H9 (cell line): ENCODE data around the gene EIF2S3B. TPM values are rescaled to one million over a fixed set of nuclear protein-coding genes. Genes with fewer than 3 reads are reported as not detected.

Experiments used
- DNase-seq: peaks from one replicate; pipeline ENCODE4 v3.0.0-alpha.2; 2017
- H2AFZ ChIP-seq: one replicate; pipeline ENCODE4 v1.6.1; 2013; ENCODE audit warnings: mild to moderate bottlenecking, low read length, control low read depth, moderate library complexity
- H2AK5ac ChIP-seq: 2 replicates; pipeline ENCODE4 v1.6.1; 2013; ENCODE audit warnings: low read length, control low read depth, mixed read lengths; ENCODE audit not compliant: insufficient read length
- H2BK120ac ChIP-seq: one replicate; pipeline ENCODE4 v1.6.1; 2013; ENCODE audit warnings: low read depth, mild to moderate bottlenecking, low read length, control low read depth, inconsistent platforms; ENCODE audit not compliant: poor library complexity, severe bottlenecking
- H2BK12ac ChIP-seq: 2 replicates; pipeline ENCODE4 v1.6.1; 2013; ENCODE audit warnings: low read length, control low read depth, mixed read lengths, low read depth; ENCODE audit not compliant: insufficient read length
- H2BK15ac ChIP-seq: 2 replicates; pipeline ENCODE4 v1.6.1; 2013; ENCODE audit warnings: low read depth, low read length, control low read depth
- H2BK20ac ChIP-seq: one replicate; pipeline ENCODE4 v1.6.1; 2013; ENCODE audit warnings: low read depth, mild to moderate bottlenecking, low read length, control low read depth, inconsistent platforms; ENCODE audit not compliant: poor library complexity, severe bottlenecking
- H2BK5ac ChIP-seq: 2 replicates; pipeline ENCODE4 v1.6.1; 2013; ENCODE audit warnings: low read length, control low read depth, mixed read lengths; ENCODE audit not compliant: insufficient read length
- H3K14ac ChIP-seq: 2 replicates; pipeline ENCODE4 v1.6.1; 2013; ENCODE audit warnings: low read length, control low read depth; ENCODE audit not compliant: insufficient read depth
- H3K18ac ChIP-seq: 2 replicates; pipeline ENCODE4 v1.6.1; 2013; ENCODE audit warnings: low read depth, mild to moderate bottlenecking, mixed read lengths, low read length, control low read depth; ENCODE audit not compliant: insufficient read length
- H3K23ac ChIP-seq: 2 replicates; pipeline ENCODE4 v1.6.1; 2013; ENCODE audit warnings: low read length, control low read depth, mixed read lengths, low read depth; ENCODE audit not compliant: insufficient read length
- H3K23me2 ChIP-seq: 2 replicates; pipeline ENCODE4 v1.6.1; 2013; ENCODE audit warnings: low read depth, mild to moderate bottlenecking, mixed read lengths, low read length, control low read depth; ENCODE audit not compliant: insufficient read length, poor library complexity, severe bottlenecking
- H3K27ac ChIP-seq: 2 replicates; pipeline ENCODE4 v1.5.1; 2013; ENCODE audit warnings: low read length, control low read depth, mixed read lengths, low read depth; ENCODE audit not compliant: insufficient read length
- H3K27me3 ChIP-seq: 2 replicates; pipeline ENCODE4 v1.6.1; 2013; ENCODE audit warnings: low read length, control low read depth, inconsistent platforms; ENCODE audit not compliant: insufficient read depth
- H3K4ac ChIP-seq: 2 replicates; pipeline ENCODE4 v1.6.1; 2013; ENCODE audit warnings: low read depth, mild to moderate bottlenecking, control low read depth, inconsistent platforms, low read length, moderate library complexity
- H3K4me1 ChIP-seq: 2 replicates; pipeline ENCODE4 v1.6.1; 2013; ENCODE audit warnings: low read length, control low read depth, inconsistent platforms; ENCODE audit not compliant: insufficient read depth
- H3K4me2 ChIP-seq: 2 replicates; pipeline ENCODE4 v1.6.1; 2013; ENCODE audit warnings: low read length, control low read depth, mixed read lengths; ENCODE audit not compliant: insufficient read length, insufficient read depth
- H3K56ac ChIP-seq: 2 replicates; pipeline ENCODE4 v1.6.1; 2013; ENCODE audit warnings: low read depth, mild to moderate bottlenecking, mixed read lengths, low read length, control low read depth; ENCODE audit not compliant: insufficient read length
- H3K79me1 ChIP-seq: 2 replicates; pipeline ENCODE4 v1.6.1; 2013; ENCODE audit warnings: low read depth, mild to moderate bottlenecking, moderate library complexity, low read length, control low read depth, inconsistent platforms; ENCODE audit not compliant: insufficient read depth, poor library complexity, severe bottlenecking
- H3K79me2 ChIP-seq: 2 replicates; pipeline ENCODE4 v1.6.1; 2013; ENCODE audit warnings: low read length, control low read depth, inconsistent platforms; ENCODE audit not compliant: insufficient read depth
- H3K9ac ChIP-seq: 2 replicates; pipeline ENCODE4 v1.6.1; 2013; ENCODE audit warnings: low read length, control low read depth, mixed read lengths; ENCODE audit not compliant: insufficient read length; ENCODE audit errors: extremely low read depth
- H3K9me3 ChIP-seq: one replicate; pipeline ENCODE4 v1.6.1; 2013; ENCODE audit warnings: low read depth, low read length, inconsistent platforms; ENCODE audit not compliant: control insufficient read depth
- H3T11ph ChIP-seq: one replicate; pipeline ENCODE4 v1.6.1; 2013; ENCODE audit warnings: mild to moderate bottlenecking, low read length, control low read depth, inconsistent platforms
- H4K20me1 ChIP-seq: one replicate; pipeline ENCODE4 v1.6.1; 2013; ENCODE audit not compliant: control insufficient read depth, insufficient read length, insufficient read depth
- H4K5ac ChIP-seq: 2 replicates; pipeline ENCODE4 v1.6.1; 2013; ENCODE audit warnings: low read depth, mild to moderate bottlenecking, mixed read lengths, low read length, control low read depth; ENCODE audit not compliant: insufficient read length
- H4K8ac ChIP-seq: replicated peaks from 2 replicates; pipeline ENCODE4 v1.6.1; 2013; ENCODE audit warnings: low read length, control low read depth, mixed read lengths, low read depth; ENCODE audit not compliant: insufficient read length
- H4K91ac ChIP-seq: 2 replicates; pipeline ENCODE4 v1.6.1; 2013; ENCODE audit warnings: low read depth, mild to moderate bottlenecking, moderate library complexity, mixed read lengths, low read length, control low read depth; ENCODE audit not compliant: insufficient read length
- H3K27ac Mint-ChIP-seq, 3 experiments: 2 replicates in 2 of 3; 3 replicates in 1 of 3; pipeline ENCODE4 v1.8.0; 2020 to 2021; ENCODE audit warnings: mixed read lengths in 3 of 3, mild to moderate bottlenecking in 1 of 3, moderate library complexity in 1 of 3
- H3K27me3 Mint-ChIP-seq: 2 replicates; pipeline ENCODE4 v1.8.0; 2021; ENCODE audit warnings: low read depth, mild to moderate bottlenecking, moderate library complexity, mixed read lengths
- H3K36me3 Mint-ChIP-seq, 3 experiments: 2 replicates in 2 of 3; 3 replicates in 1 of 3; pipeline ENCODE4 v1.8.0; 2020 to 2021; ENCODE audit warnings: low read depth in 3 of 3, mixed read lengths in 3 of 3; ENCODE audit not compliant: insufficient read depth in 1 of 3
- H3K4me1 Mint-ChIP-seq, 2 experiments: 2 replicates each; pipeline ENCODE4 v1.8.0; 2020; ENCODE audit warnings: mixed read lengths in 2 of 2
- H3K4me3 Mint-ChIP-seq, 2 experiments: 2 replicates in 1 of 2; 3 replicates in 1 of 2; pipeline ENCODE4 v1.8.0; 2020 to 2021; ENCODE audit warnings: mild to moderate bottlenecking in 2 of 2, mixed read lengths in 2 of 2, moderate library complexity in 1 of 2
- H3K9me3 Mint-ChIP-seq, 2 experiments: 2 replicates in 1 of 2; 3 replicates in 1 of 2; pipeline ENCODE4 v1.8.0; 2020; ENCODE audit warnings: mild to moderate bottlenecking in 2 of 2, mixed read lengths in 2 of 2, moderate library complexity in 1 of 2
- WGBS: extraction: QIAGEN DNeasy Blood & Tissue Kit; methylation state at CpG from one replicate; pipeline ENCODE4 v1.1.7; 2013; ENCODE audit warnings: missing lambda C conversion rate, low lambda C conversion rate, mixed read lengths; ENCODE audit not compliant: insufficient read length; ENCODE audit errors: extremely low coverage; 5-methylcytosine and 5-hydroxymethylcytosine counted together
- total RNA-seq: library from RNA; stranded (reverse); gene quantifications from 2 replicates; pipeline ENCODE4 v1.2.1, GENCODE V29; 2021
- TF ChIP-seq, protein P1 (sequence below): fragments of 200-600 bp; sonication (generic); conservative IDR thresholded peaks from 3 replicates; pipeline ENCODE4 v1.8.0; 2021; ENCODE audit warnings: antibody characterized with exemption, mild to moderate bottlenecking

Gene EIF2S3B
- total RNA-seq, 1 experiment from 2014 or later, result 2.1 TPM

- H4K8ac ChIP-seq, result no peak overlapping the region
- no peak overlapping the region for H4K5ac ChIP-seq
- H2BK15ac ChIP-seq, result no peak overlapping the region
- no peak overlapping the region for H2BK120ac ChIP-seq
- peak overlapping the region; percentile 96 for H2AFZ ChIP-seq
- H3K9me3 ChIP-seq, result no peaks in the 10 kb centered on the region
- no peak overlapping the region for H3K4ac ChIP-seq
- peaks cover 14% of the 10 kb centered on the region in 2 experiments for H3K4me1 Mint-ChIP-seq
- DNase-seq, result no peak
- no peak overlapping the region for H4K91ac ChIP-seq
- no peaks in the 10 kb centered on the region for H3K27me3 ChIP-seq
- peak overlapping the region in 2 of 3 experiments; percentile 3 to 56; a peak in 2 of 7 replicates for H3K27ac Mint-ChIP-seq
- H2BK20ac ChIP-seq, result no peak overlapping the region
- no peak overlapping the region for H3K4me2 ChIP-seq
- no peaks in the 10 kb centered on the region; the same call in 1 of the 2 replicates for H3K4me1 ChIP-seq
- H3K23ac ChIP-seq, result no peak overlapping the region
- no peak overlapping the region for H2BK12ac ChIP-seq
- H2BK5ac ChIP-seq, result no peak overlapping the region
- no CpG with 5 or more reads among the region's 6 CpGs for WGBS
- no peaks in the 10 kb centered on the region for H3K79me2 ChIP-seq
- H3K27ac ChIP-seq, result no peak overlapping the region
- 0 out of 5 replicates have a peak, but pooled peaks cover 0 to 2% of the 10 kb centered on the region in 2 experiments for H3K9me3 Mint-ChIP-seq
- no peak overlapping the region for H2AK5ac ChIP-seq
- no peaks in the 10 kb centered on the region for H3K79me1 ChIP-seq
- H3K23me2 ChIP-seq, result no peaks in the 10 kb centered on the region
- no peaks in the 10 kb centered on the region for H4K20me1 ChIP-seq
- H3K56ac ChIP-seq, result no peak overlapping the region
- H3K27me3 Mint-ChIP-seq, result peaks cover 2% of the 10 kb centered on the region; the same call in 1 of the 2 replicates
- no peak overlapping the region for H3K9ac ChIP-seq
- H3T11ph ChIP-seq, result no peak overlapping the region
- TF ChIP-seq, protein P1, sequence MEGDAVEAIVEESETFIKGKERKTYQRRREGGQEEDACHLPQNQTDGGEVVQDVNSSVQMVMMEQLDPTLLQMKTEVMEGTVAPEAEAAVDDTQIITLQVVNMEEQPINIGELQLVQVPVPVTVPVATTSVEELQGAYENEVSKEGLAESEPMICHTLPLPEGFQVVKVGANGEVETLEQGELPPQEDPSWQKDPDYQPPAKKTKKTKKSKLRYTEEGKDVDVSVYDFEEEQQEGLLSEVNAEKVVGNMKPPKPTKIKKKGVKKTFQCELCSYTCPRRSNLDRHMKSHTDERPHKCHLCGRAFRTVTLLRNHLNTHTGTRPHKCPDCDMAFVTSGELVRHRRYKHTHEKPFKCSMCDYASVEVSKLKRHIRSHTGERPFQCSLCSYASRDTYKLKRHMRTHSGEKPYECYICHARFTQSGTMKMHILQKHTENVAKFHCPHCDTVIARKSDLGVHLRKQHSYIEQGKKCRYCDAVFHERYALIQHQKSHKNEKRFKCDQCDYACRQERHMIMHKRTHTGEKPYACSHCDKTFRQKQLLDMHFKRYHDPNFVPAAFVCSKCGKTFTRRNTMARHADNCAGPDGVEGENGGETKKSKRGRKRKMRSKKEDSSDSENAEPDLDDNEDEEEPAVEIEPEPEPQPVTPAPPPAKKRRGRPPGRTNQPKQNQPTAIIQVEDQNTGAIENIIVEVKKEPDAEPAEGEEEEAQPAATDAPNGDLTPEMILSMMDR, result no peak
- H3K36me3 Mint-ChIP-seq, result peaks cover 0 to 2% (median 0%) of the 10 kb centered on the region in 3 experiments; a peak in 1 of 7 replicates
- H3K14ac ChIP-seq, result no peak overlapping the region
- H3K18ac ChIP-seq, result no peak overlapping the region
- H3K4me3 Mint-ChIP-seq, result peak overlapping the region in 1 of 2 experiments; percentile 1; a peak in 1 of 5 replicates
These were observed 51.6 kb downstream of the EIF2S3B start for GRCh38 chr12:10557329-10557728.
